ENCODE results near the gene SLC17A2.

SLC17A2 gene

GRCh38 chr6:25883991-25884390 is 46.5 kb downstream of the SLC17A2 start:
- H2AK5ac ChIP-seq (ENCODE audit: low read length) = no peak overlapping the region
- no peaks in the 10 kb centered on the region for H3K36me3 ChIP-seq (ENCODE audit: control insufficient read depth in 1 of 2, insufficient read depth in 2 of 2, low read length in 2 of 2)
- no peak overlapping the region for H3K23ac ChIP-seq (ENCODE audit: low read length)
- no peak overlapping the region for H3K14ac ChIP-seq (ENCODE audit: low read length)
- H4K8ac ChIP-seq (ENCODE audit: low read depth, low read length) = no peak overlapping the region
- no peak overlapping the region for H4K91ac ChIP-seq (ENCODE audit: low read depth, low read length)
- H3K4me2 ChIP-seq (ENCODE audit: low read length) = no peak overlapping the region
- no peak overlapping the region for H2AFZ ChIP-seq (ENCODE audit: insufficient read depth, low read length, poor library complexity)
- no peak overlapping the region for H3K18ac ChIP-seq (ENCODE audit: low read length)
- H3K79me1 ChIP-seq (ENCODE audit: low read length) = no peaks in the 10 kb centered on the region
- no CpG with 5 or more reads among the region's 2 CpGs for WGBS (ENCODE audit: extremely low coverage, insufficient coverage, insufficient read length)
- no peak overlapping the region for H2BK12ac ChIP-seq (ENCODE audit: low read length)
- H3K9me3 ChIP-seq (ENCODE audit: insufficient read depth, low read depth, low read length) = no peaks in the 10 kb centered on the region
- no peak overlapping the region for H4K12ac ChIP-seq (ENCODE audit: low read depth, low read length)
- no peak overlapping the region for H3K4ac ChIP-seq (ENCODE audit: low read depth, low read length)
- H2BK5ac ChIP-seq (ENCODE audit: low read depth, low read length, poor library complexity) = no peak overlapping the region
- no peak overlapping the region for H3K9ac ChIP-seq (ENCODE audit: low read length)
- no peak overlapping the region for H3K4me3 ChIP-seq (ENCODE audit: low read depth, low read length)
- no peaks in the 10 kb centered on the region for H3K27me3 ChIP-seq (ENCODE audit: insufficient read depth, low read length)
- no peak overlapping the region for H3K27ac ChIP-seq (ENCODE audit: low read depth, low read length)
- H2BK120ac ChIP-seq (ENCODE audit: insufficient read depth, low read length, poor library complexity) = no peak overlapping the region
- DNase-seq = peak; percentile 80 to 82
- H3K79me2 ChIP-seq (ENCODE audit: control insufficient read depth, insufficient read depth, low read length, poor library complexity) = no peaks in the 10 kb centered on the region
- peaks cover 0 to 2% of the 10 kb centered on the region in 2 experiments for H3K4me1 ChIP-seq (ENCODE audit: control insufficient read depth in 1 of 2, insufficient read depth in 2 of 2, low read length in 2 of 2)

GRCh38 chr6:25883536-25883935 is 47.0 kb downstream of the SLC17A2 start:
- WGBS (ENCODE audit: extremely low coverage, insufficient coverage, insufficient read length) = no CpG with 5 or more reads among the region's 1 CpG
- no peaks in the 10 kb centered on the region for H3K79me2 ChIP-seq (ENCODE audit: control insufficient read depth, insufficient read depth, low read length, poor library complexity)
- H2AK5ac ChIP-seq (ENCODE audit: low read length) = no peak overlapping the region
- H2AFZ ChIP-seq (ENCODE audit: insufficient read depth, low read length, poor library complexity) = no peak overlapping the region
- no peak for DNase-seq
- H3K27me3 ChIP-seq (ENCODE audit: insufficient read depth, low read length) = no peaks in the 10 kb centered on the region
- no peak overlapping the region for H3K4ac ChIP-seq (ENCODE audit: low read depth, low read length)
- no peak overlapping the region for H3K4me2 ChIP-seq (ENCODE audit: low read length)
- H4K91ac ChIP-seq (ENCODE audit: low read depth, low read length) = no peak overlapping the region
- no peak overlapping the region for H3K14ac ChIP-seq (ENCODE audit: low read length)
- H2BK5ac ChIP-seq (ENCODE audit: low read depth, low read length, poor library complexity) = no peak overlapping the region
- H4K12ac ChIP-seq (ENCODE audit: low read depth, low read length) = no peak overlapping the region
- H2BK12ac ChIP-seq (ENCODE audit: low read length) = no peak overlapping the region
- H4K8ac ChIP-seq (ENCODE audit: low read depth, low read length) = no peak overlapping the region
- no peaks in the 10 kb centered on the region for H3K79me1 ChIP-seq (ENCODE audit: low read length)
- H3K9me3 ChIP-seq (ENCODE audit: insufficient read depth, low read depth, low read length) = no peaks in the 10 kb centered on the region
- no peak overlapping the region for H3K4me3 ChIP-seq (ENCODE audit: low read depth, low read length)
- H3K36me3 ChIP-seq (ENCODE audit: control insufficient read depth in 1 of 2, insufficient read depth in 2 of 2, low read length in 2 of 2) = no peaks in the 10 kb centered on the region
- no peak overlapping the region for H3K9ac ChIP-seq (ENCODE audit: low read length)
- peaks cover 0 to 2% of the 10 kb centered on the region in 2 experiments for H3K4me1 ChIP-seq (ENCODE audit: control insufficient read depth in 1 of 2, insufficient read depth in 2 of 2, low read length in 2 of 2)
- no peak overlapping the region for H3K27ac ChIP-seq (ENCODE audit: low read depth, low read length)
- H3K18ac ChIP-seq (ENCODE audit: low read length) = no peak overlapping the region
- no peak overlapping the region for H3K23ac ChIP-seq (ENCODE audit: low read length)
- H2BK120ac ChIP-seq (ENCODE audit: insufficient read depth, low read length, poor library complexity) = no peak overlapping the region

- H3K4me1 ChIP-seq (ENCODE audit: control insufficient read depth in 1 of 2, insufficient read depth in 2 of 2, low read length in 2 of 2) = peaks cover 0 to 2% of the 10 kb centered on the region in 2 experiments
- H4K8ac ChIP-seq (ENCODE audit: low read depth, low read length) = no peak overlapping the region
- no peak overlapping the region for H3K23ac ChIP-seq (ENCODE audit: low read length)
- no peak overlapping the region for H2BK120ac ChIP-seq (ENCODE audit: insufficient read depth, low read length, poor library complexity)
- no peak overlapping the region for H3K4me3 ChIP-seq (ENCODE audit: low read depth, low read length)
- no peak overlapping the region for H3K4ac ChIP-seq (ENCODE audit: low read depth, low read length)
- no peaks in the 10 kb centered on the region for H3K79me2 ChIP-seq (ENCODE audit: control insufficient read depth, insufficient read depth, low read length, poor library complexity)
- H3K9me3 ChIP-seq (ENCODE audit: insufficient read depth, low read depth, low read length) = no peaks in the 10 kb centered on the region
- H3K4me2 ChIP-seq (ENCODE audit: low read length) = peak overlapping the region; percentile 28
- H3K14ac ChIP-seq (ENCODE audit: low read length) = no peak overlapping the region
- H3K79me1 ChIP-seq (ENCODE audit: low read length) = no peaks in the 10 kb centered on the region
- H2BK12ac ChIP-seq (ENCODE audit: low read length) = no peak overlapping the region
- no peak overlapping the region for H4K91ac ChIP-seq (ENCODE audit: low read depth, low read length)
- no peaks in the 10 kb centered on the region for H3K36me3 ChIP-seq (ENCODE audit: control insufficient read depth in 1 of 2, insufficient read depth in 2 of 2, low read length in 2 of 2)
- no peak overlapping the region for H3K18ac ChIP-seq (ENCODE audit: low read length)
- no CpG with 5 or more reads among the region's 28 CpGs for WGBS (ENCODE audit: extremely low coverage, insufficient coverage, insufficient read length)
- H4K12ac ChIP-seq (ENCODE audit: low read depth, low read length) = no peak overlapping the region
- no peak overlapping the region for H3K27ac ChIP-seq (ENCODE audit: low read depth, low read length)
- H3K27me3 ChIP-seq (ENCODE audit: insufficient read depth, low read length) = no peaks in the 10 kb centered on the region
- H2AK5ac ChIP-seq (ENCODE audit: low read length) = no peak overlapping the region
- DNase-seq = peak; percentile 70 to 75
- no peak overlapping the region for H3K9ac ChIP-seq (ENCODE audit: low read length)
- H2AFZ ChIP-seq (ENCODE audit: insufficient read depth, low read length, poor library complexity) = no peak overlapping the region
- H2BK5ac ChIP-seq (ENCODE audit: low read depth, low read length, poor library complexity) = no peak overlapping the region
These were observed 48.4 kb downstream of the SLC17A2 start for GRCh38 chr6:25882051-25882496.

- WGBS (ENCODE audit: extremely low coverage, insufficient coverage, insufficient read length) = no CpG with 5 or more reads among the region's 4 CpGs
- no peak overlapping the region for H3K4ac ChIP-seq (ENCODE audit: low read depth, low read length)
These were observed 49.9 kb downstream of the SLC17A2 start for GRCh38 chr6:25880601-25881000.

More at GRCh38 chr6:25880601-25881000, 49.9 kb downstream of the SLC17A2 start:
- Histone ChIP-seq H3K79me2 (ENCODE audit: control insufficient read depth, insufficient read depth, low read length, poor library complexity) (no peaks in the 10 kb centered on the region), H2AFZ (ENCODE audit: insufficient read depth, low read length, poor library complexity) (no peak overlapping the region), H3K27ac (ENCODE audit: low read depth, low read length) (no peak overlapping the region), H2BK12ac (ENCODE audit: low read length) (no peak overlapping the region), H2AK5ac (ENCODE audit: low read length) (no peak overlapping the region), H3K4me3 (ENCODE audit: low read depth, low read length) (no peak overlapping the region), H3K9ac (ENCODE audit: low read length) (no peak overlapping the region), H3K14ac (ENCODE audit: low read length) (no peak overlapping the region), H2BK5ac (ENCODE audit: low read depth, low read length, poor library complexity) (no peak overlapping the region), H2BK120ac (ENCODE audit: insufficient read depth, low read length, poor library complexity) (no peak overlapping the region), H3K23ac (ENCODE audit: low read length) (no peak overlapping the region), H4K91ac (ENCODE audit: low read depth, low read length) (no peak overlapping the region), H3K27me3 (ENCODE audit: insufficient read depth, low read length) (no peaks in the 10 kb centered on the region), H4K8ac (ENCODE audit: low read depth, low read length) (no peak overlapping the region), H3K79me1 (ENCODE audit: low read length) (no peaks in the 10 kb centered on the region), H4K12ac (ENCODE audit: low read depth, low read length) (no peak overlapping the region), H3K4me1 (ENCODE audit: control insufficient read depth in 1 of 2, insufficient read depth in 2 of 2, low read length in 2 of 2) (peaks cover 0 to 2% of the 10 kb centered on the region in 2 experiments), H3K9me3 (ENCODE audit: insufficient read depth, low read depth, low read length) (no peaks in the 10 kb centered on the region), H3K4me2 (ENCODE audit: low read length) (no peak overlapping the region), H3K36me3 (ENCODE audit: control insufficient read depth in 1 of 2, insufficient read depth in 2 of 2, low read length in 2 of 2) (no peaks in the 10 kb centered on the region), H3K18ac (ENCODE audit: low read length) (no peak overlapping the region)
- DNase-seq = no peak

Data from trophoblast cell (in vitro differentiated cells and primary cell).